Embryonic facial prominence (tissue), 1 donor: ENCODE measurements around the gene DHH.
A peak's percentile ranks its signal among the peaks of the same experiment; 100 is the strongest.
"Not testable (repeated sequence)": the region's sequence is repeated elsewhere in the genome, so short reads cannot be mapped to it uniquely, and the experiment has no call there.

Experiments used
- DNase-seq: peaks from one replicate; pipeline ENCODE4 v3.0.0-alpha.2; 2016; ENCODE audit errors: extremely low spot score

DHH gene

GRCh38 chr12:49070971-49071370, 23.6 kb downstream of the DHH start:
- no peak for DNase-seq

DNA sequence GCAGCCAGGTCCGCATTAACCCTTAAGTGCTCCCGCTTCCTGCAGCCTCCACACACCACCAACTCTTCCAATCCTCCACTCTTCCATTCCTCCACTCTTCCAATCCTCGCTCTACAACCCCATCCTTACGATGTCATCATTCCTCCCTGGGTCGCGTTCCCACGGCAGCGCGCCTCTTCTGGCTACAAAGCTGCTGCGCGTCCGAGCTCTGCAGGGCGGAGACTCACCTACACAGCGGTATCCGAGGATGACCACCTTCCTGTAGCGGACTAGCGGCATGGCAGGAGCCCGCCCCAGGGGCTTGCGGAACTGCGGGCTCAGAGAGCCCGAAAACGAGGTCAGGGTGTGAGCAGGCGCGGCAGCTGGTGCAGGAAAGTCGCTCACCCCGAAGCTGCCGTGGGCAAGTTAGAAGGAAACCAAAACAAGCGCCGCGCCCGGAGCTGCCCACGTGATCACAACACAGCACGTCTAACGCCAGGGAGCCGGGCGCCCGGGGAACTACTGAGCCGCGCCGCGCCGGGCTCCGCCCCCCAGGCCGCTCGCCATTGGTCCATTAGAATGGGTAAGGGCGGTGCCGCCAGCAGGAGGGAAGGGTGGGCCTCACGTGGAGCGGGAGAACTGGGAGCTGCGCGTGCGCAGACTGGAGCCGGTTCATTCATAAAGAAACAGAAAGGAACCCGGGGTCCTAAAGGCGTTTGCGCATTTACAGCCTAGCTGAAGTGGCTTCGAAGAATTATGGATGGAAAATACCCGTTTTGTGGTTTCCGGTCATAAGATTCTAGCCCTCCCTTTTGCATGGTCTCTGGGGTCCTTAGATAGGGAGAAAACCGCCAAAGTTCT, 24.9 kb downstream of the DHH start, which contains the start of gene RHEBL1:
TSS of gene RHEBL1 (minus strand) at position 473 of the 840 bp plus-strand sequence. CDS start at position 279, 194 bp downstream.
- DNase-seq: peak; percentile 92

GRCh38 chr12:49068879-49069506, 25.6 kb downstream of the DHH start:
- no peak for DNase-seq

DNA sequence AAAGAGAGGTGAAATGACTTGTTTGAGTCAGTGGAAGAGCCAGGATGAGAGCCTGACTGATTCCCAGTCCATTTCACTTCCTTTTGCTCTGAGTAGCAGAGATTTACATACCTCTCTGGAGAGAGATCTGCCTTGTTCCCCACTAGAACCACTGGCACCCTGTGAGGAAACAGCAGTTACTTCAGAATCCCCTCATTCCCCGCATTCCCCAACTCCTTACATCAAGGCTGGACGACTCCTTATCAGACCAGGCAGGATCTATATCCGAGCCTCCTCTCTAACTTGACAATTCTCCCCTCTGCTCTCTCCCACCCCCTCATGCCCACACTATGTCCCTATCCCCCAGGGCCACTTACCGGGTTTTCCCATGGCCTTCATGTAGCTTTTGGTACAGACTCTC, 28.5 kb downstream of the DHH start:
- no peak for DNase-seq

GRCh38 chr12:49064767-49065152, 29.8 kb downstream of the DHH start:
- DNase-seq: no peak

GRCh38 chr12:49061916-49062315, 32.7 kb downstream of the DHH start:
- DNase-seq: not testable (repeated sequence)

DNA sequence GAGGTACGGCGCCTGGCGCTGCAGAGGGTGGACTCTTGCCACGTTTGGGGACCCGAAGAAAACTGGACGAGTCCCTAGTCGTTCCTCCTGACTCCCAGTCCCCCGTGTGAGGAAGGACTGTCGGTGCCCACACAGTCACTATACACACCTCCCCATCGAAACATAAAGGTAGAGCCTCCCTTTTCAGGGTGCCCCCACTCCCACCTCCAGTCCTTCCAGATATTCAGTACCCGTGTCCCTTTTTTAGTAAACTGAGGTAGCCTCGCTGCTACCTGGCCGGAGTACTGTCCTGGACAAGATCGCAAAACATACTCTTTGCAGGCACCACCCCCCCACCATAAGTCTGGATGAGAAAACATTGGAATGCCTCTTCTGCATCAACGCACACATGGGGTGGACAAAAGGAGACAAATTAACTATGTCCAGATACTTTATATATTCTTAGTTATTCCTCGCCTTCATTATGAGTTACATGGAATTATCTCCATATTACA, 33.4 kb downstream of the DHH start:
- no peak for DNase-seq

- DNase-seq: peak; percentile 93
These were observed 34.1 kb downstream of the DHH start, which contains the start of gene KMT2D for GRCh38 chr12:49060237-49061156. Gene KMT2D, minus strand, starts transcription at chr12:49060794. Its CDS starts 5,470 bp downstream, at chr12:49055324.

DNA sequence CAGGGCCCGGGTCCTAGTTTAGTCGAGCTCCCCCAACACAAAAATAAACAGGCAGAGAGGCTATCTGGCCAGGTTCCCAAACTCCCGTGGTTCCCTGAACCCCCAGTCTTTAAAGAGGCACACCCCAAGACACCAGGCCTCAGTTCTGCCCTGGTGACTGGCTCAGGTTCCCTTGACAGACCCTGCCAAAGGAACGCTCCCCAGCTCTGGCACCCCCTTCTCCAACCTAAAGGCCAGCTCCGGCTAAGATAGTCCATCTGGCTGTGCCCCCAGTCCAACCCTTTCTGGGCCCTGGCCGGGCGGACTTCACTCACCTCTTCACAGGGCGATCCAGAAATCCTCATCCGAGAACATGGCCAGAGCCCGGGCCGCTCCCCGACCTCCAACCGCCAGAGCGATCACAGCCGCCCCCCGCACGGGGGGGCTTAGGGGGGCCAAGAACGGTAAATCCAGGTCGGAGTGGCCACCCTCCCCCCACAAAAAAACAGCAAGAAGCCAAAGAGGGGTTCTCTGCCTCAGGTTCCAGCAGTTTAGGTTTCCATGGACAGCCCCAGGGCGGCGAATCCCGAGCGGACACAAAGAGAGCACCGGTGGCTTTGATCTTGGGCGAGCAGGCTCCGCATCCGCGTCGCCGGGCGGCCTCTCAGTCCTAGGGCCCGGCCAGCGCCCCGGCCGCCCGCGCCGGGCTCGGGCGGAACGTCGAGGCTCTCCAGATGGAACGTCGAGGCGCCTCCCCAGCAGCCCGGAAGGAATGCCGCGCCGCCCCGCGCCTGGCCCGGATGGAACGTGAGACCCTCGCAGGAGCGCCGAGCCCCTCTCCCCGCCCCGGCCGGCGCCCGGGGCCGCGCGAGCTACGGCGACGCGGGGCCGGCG, 35.1 kb downstream of the DHH start:
- no peak for DNase-seq

DNA sequence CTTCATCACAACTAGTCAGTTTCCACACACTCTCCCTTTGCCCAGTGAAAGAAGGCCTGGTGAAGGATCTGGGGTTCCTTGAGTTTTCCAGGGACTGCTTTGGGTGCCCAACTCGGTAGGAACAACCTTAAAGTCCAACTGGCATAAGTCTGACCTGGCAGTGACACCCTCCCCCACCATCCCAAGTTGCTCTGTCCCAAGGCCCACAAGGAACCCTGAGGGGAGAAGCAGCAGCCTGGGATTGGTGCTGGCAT, 35.6 kb downstream of the DHH start:
- no peak for DNase-seq

- no peak for DNase-seq
These were observed 36.1 kb downstream of the DHH start for GRCh38 chr12:49058366-49059044.

DNA sequence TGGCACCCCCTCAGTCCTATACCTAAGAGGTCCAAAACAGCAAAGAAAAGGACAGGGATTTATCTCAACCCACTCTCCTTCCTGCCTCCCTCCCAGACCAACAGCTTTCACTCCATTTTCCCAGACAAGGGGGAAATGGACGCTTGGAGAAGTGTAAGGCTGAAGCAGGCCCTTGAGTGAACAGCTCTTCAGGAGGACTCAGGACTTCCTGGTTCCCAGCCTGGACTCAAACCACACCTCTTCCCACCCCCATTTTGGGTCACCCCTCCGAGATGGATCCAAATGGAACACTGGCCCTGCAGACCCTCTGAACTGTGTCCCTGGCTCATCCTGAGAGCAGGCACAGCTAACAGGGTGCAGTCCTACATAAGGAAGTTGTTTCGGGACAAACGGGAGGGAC, 36.7 kb downstream of the DHH start:
- DNase-seq: no peak

DNA sequence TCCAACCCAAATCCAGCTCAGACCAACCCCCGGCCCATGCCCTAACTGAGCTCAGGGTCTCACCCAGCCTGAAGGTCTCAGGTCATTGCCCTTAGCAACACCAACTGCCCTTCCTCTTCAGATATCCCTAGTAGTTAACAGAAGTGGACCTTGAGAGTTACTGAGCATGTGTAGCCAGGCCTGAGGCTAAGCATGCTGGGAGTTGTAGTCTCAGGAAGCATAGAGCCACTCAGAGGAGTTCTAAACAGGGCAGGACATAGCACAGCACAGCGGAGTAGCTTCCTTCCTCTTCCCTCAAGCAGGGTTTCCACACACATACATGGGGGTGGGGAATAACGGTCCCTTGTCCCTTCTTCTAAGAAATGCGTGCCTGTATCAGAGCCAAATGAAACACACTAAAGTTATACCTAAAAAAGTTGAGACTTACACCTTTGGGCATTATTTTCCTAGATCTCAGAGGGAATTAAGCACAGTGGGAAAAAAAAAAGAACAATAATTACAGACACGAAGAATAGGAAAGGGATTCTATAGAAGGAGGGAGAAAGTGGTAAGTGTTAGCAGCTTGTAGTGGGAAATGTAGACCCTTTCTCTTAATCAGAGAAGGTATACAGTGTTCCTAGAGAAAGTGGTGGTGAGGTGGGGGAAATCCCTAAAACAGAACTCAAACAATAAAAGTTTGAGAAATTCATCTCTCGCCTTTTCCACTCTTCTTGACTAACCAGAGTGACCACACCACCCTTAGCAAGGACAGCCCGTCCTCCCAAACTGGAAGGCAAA, 38.4 kb downstream of the DHH start:
- DNase-seq: no peak

- DNase-seq: no peak
These were observed 39.5 kb downstream of the DHH start for GRCh38 chr12:49055092-49055491.

DNA sequence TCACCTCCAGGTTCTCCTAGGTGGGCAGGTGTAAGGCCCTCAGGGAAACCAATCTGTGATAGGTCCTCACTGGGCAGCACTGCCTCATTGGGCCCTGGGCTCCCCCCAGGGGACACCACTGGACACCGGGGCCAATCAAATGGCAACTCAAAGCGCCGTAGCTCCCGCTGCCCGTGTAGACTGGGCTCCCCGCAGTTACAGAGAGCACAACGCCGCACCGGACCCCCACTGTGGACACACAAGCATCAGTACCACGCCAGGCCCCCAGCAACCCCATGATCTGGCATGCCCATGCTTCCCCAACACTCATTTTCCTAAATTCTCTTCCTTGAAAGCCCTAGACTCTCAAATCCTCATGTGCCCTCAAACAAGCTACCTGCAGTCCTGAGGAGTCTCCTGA, 40.1 kb downstream of the DHH start:
- no peak for DNase-seq

GRCh38 chr12:49054096-49054495, 40.5 kb downstream of the DHH start:
- no peak for DNase-seq

DNA sequence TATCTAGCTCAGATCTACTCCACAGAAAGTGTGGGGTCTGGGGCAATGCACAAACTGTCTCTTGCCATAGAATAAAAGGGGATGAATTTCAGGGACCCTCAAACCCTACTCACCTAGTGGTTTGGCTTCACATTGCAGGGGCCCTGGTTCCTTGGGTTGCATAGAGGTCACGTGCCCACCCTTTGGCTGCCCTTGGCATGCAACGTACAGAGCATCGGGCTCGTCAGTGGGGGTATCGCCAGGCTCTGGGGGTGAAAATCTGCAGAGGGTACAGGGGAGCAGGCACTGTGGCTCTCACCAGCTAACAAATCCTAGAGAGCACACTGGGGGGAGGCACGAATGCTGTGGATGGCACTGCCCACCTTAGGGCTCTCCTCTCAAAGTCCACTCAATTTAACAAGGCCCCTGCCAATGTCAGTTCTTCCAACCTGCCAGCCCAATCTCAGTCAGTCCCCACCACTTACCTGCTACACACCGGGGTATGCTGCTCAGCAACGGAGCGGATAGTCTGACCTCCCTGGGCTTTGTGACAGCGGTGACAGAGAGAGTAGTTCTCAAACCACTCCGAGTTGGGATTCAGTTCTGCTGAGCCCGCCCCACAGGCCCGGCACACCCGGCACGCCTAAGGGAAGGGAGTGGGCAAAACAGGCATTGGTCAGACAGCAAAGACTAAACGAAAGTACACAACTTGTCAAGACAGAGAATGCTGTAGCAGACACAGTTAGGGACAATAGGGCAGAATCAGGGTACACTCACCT, 42.0 kb downstream of the DHH start:
- no peak for DNase-seq

- DNase-seq: no peak
These were observed 42.7 kb downstream of the DHH start for GRCh38 chr12:49051777-49052438.

DNA sequence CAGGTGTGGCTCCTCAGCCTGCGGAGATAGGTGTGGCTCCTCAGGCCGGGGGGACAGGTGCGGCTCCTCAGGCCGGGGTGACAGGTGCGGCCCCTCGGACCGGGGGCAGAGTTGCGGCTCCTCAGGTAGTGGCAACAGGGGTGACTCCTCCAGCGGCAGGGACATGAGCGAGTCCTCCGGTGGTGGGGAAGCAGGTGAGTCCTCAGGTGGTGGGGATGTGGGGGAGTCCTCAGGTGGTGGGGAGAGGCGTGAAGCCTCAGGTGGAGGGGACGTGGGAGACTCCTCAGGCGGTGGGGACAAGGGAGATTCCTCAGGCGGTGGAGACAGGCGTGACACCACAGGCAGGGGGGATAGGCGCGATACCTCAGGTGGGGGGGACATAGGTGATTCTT, 43.2 kb downstream of the DHH start:
- DNase-seq: no peak
